HCT116 (cell line): ENCODE measurements around the gene HELT.

Experiments used
- EZH2 ChIP-seq: fragments of 200-600 bp; sonication (generic); IDR thresholded peaks from 2 replicates; pipeline ENCODE4 v1.6.1; 2017; ENCODE audit warnings: antibody characterized with exemption, mixed run types
- POLR2A ChIP-seq: IDR thresholded peaks from 2 replicates; pipeline ENCODE4 v1.7.0; 2011; ENCODE audit warnings: borderline replicate concordance; ENCODE audit not compliant: insufficient read depth, insufficient read length; ENCODE audit errors: extremely low read depth
- POLR2AphosphoS5 ChIP-seq: IDR thresholded peaks from 2 replicates; pipeline ENCODE4 v1.6.1; 2011; ENCODE audit warnings: mild to moderate bottlenecking, low read depth, low read length, moderate library complexity
- YY1 ChIP-seq: IDR thresholded peaks from 2 replicates; pipeline ENCODE4 v1.6.1; 2011; ENCODE audit warnings: low read length, low read depth, moderate library complexity, mild to moderate bottlenecking; ENCODE audit not compliant: insufficient replicate concordance; ENCODE audit errors: extremely low read depth
- ZFX ChIP-seq: fragments of 450-650 bp; IDR thresholded peaks from 2 replicates; pipeline ENCODE4 v1.6.1; 2017
- TF ChIP-seq, protein P1 (sequence below), 3 experiments: fragments of 200-600 bp in 1 of 3; sonication (generic) in 1 of 3; IDR thresholded peaks in 2 of 3; conservative IDR thresholded peaks in 1 of 3; 2 replicates each; pipeline ENCODE4 v1.5.1; 2012 to 2017; ENCODE audit warnings: low read depth in 2 of 3, low read length in 2 of 3, antibody characterized with exemption in 1 of 3, borderline replicate concordance in 1 of 3, control low read depth in 1 of 3, mild to moderate bottlenecking in 1 of 3, mixed read lengths in 1 of 3, mixed run types in 1 of 3, moderate library complexity in 1 of 3; ENCODE audit not compliant: insufficient read depth in 1 of 3
- TF ChIP-seq, protein P2 (sequence below): IDR thresholded peaks from 2 replicates; pipeline ENCODE4 v1.6.1; 2012

DNA sequence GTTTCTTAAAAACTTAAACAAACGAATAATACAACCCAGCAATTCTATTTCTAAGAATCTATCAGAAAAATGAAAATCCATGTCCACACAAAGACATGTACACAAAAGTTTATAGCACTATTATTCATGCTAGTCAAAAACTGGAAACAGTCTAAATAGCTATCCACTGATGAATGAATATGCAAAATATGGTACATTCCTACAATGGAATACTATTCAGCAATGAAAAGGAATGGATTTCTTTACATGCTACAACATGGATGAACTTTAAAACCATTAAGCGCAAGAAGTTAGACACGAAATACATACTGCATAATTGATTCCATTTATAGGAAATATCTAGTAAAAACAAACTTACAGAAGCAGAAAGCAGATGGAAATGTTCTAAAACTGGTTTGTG, 43.3 kb downstream of the HELT start:
- TF ChIP-seq, protein P1, sequence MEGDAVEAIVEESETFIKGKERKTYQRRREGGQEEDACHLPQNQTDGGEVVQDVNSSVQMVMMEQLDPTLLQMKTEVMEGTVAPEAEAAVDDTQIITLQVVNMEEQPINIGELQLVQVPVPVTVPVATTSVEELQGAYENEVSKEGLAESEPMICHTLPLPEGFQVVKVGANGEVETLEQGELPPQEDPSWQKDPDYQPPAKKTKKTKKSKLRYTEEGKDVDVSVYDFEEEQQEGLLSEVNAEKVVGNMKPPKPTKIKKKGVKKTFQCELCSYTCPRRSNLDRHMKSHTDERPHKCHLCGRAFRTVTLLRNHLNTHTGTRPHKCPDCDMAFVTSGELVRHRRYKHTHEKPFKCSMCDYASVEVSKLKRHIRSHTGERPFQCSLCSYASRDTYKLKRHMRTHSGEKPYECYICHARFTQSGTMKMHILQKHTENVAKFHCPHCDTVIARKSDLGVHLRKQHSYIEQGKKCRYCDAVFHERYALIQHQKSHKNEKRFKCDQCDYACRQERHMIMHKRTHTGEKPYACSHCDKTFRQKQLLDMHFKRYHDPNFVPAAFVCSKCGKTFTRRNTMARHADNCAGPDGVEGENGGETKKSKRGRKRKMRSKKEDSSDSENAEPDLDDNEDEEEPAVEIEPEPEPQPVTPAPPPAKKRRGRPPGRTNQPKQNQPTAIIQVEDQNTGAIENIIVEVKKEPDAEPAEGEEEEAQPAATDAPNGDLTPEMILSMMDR (IDR thresholded peaks at IDR 0.05 in 2 of 3, conservative IDR thresholded peaks at IDR 0.05 in 1 of 3; ENCODE audit: borderline replicate concordance in 1 of 3, insufficient read depth in 1 of 3, low read depth in 2 of 3, low read length in 2 of 3): no peak
- TF ChIP-seq POLR2A (no peak), YY1 (no peak), POLR2AphosphoS5 (no peak), EZH2 (no peak), ZFX (no peak)
- TF ChIP-seq, protein P2, sequence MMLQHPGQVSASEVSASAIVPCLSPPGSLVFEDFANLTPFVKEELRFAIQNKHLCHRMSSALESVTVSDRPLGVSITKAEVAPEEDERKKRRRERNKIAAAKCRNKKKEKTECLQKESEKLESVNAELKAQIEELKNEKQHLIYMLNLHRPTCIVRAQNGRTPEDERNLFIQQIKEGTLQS: no peak
